ENCODE results near the gene FERMT2.

FERMT2 gene

GRCh38 chr14:52829527-52830185 lies 121.2 kb downstream of the FERMT2 start:
- DNase-seq (ENCODE audit: low read depth, low spot score), result no peak

GRCh38 chr14:52827426-52827825 lies 123.4 kb downstream of the FERMT2 start:
- DNase-seq (ENCODE audit: low read depth, low spot score), result no peak

GRCh38 chr14:52825085-52825484 lies 125.8 kb downstream of the FERMT2 start:
- DNase-seq (ENCODE audit: low read depth, low spot score), result no peak

GRCh38 chr14:52824462-52824861 lies 126.4 kb downstream of the FERMT2 start:
- no peak for DNase-seq (ENCODE audit: low read depth, low spot score)

GRCh38 chr14:52821805-52822250 lies 129.0 kb downstream of the FERMT2 start:
- no peak for DNase-seq (ENCODE audit: low read depth, low spot score)

- DNase-seq (ENCODE audit: low read depth, low spot score), result no peak
Measured at GRCh38 chr14:52808101-52808500, 142.7 kb downstream of the FERMT2 start.

Data from brain pericyte (primary cell).